GM12872 (cell line): ENCODE measurements around the gene ESRRA.

ENCODE experiments used
- TF ChIP-seq, protein P1 (sequence below): IDR thresholded peaks from 3 replicates; pipeline ENCODE4 v1.5.1; 2011; ENCODE audit warnings: low read depth, mild to moderate bottlenecking, low read length, moderate library complexity; ENCODE audit not compliant: insufficient read depth

Gene ESRRA

GRCh38 chr11:64314805-64315561 is 9.7 kb downstream of the ESRRA start:
- TF ChIP-seq, protein P1, sequence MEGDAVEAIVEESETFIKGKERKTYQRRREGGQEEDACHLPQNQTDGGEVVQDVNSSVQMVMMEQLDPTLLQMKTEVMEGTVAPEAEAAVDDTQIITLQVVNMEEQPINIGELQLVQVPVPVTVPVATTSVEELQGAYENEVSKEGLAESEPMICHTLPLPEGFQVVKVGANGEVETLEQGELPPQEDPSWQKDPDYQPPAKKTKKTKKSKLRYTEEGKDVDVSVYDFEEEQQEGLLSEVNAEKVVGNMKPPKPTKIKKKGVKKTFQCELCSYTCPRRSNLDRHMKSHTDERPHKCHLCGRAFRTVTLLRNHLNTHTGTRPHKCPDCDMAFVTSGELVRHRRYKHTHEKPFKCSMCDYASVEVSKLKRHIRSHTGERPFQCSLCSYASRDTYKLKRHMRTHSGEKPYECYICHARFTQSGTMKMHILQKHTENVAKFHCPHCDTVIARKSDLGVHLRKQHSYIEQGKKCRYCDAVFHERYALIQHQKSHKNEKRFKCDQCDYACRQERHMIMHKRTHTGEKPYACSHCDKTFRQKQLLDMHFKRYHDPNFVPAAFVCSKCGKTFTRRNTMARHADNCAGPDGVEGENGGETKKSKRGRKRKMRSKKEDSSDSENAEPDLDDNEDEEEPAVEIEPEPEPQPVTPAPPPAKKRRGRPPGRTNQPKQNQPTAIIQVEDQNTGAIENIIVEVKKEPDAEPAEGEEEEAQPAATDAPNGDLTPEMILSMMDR = no peak

DNA sequence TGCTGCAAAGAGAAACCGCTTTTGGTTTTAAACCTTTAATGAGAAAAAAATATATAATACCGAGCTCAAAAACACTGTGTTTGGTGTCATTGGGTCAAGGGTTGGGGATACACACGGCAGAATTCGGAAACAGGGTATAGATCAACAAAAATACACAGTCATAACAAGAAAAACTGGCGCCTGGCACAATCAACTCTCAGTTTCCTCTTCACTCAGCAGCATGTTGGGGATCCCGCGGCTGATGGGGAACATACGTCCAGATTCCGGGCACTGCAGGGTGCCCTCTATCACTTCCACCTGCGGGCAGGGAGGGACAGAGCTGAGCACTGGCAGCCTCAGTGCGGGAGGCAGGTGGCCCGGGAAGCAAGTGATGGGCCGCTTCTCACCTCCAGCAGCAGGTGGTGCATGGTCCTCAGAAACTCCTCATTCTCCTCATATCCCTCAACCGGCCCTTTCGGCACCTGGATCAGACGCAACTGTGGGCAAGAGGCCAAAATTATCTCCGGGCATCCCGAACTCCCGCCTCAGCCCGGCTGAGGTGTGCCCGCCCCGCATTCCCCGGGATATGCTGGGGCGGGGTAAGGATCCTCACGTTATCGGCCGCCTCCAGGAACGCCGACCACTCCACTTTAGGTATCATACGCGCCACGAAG is 11.5 kb downstream of the ESRRA start:
- TF ChIP-seq, protein P1 = peak; percentile 35

DNA sequence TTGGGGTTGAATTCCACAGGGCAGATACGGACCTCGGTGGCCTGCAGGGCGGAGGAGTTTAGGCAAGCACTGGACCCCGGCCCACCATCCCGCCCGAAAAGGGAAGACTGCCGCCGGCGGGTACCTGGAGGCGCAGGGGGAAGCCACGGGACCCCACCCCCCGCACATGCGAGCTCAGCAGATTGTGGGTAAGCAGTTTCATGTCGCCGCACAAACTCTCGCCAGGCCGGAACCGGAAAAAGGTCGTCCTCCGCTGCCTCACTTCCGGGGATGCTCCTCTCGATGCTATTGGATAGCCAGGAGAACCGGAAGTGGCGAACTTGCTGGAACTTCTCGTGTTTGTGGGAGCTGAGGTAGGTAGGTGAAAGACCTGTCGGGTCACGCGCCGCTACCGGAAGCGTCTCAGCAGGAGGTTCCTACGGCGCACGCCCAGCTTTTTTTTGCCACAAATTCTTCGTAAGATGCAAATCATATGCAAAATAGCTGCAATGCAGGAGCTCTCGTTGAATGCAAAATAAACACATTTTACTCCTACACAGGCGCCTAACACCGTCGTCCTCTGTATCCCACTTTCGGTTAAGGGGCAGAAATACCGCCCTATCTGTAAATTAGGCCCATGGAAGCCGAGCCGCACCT is 12.1 kb downstream of the ESRRA start, which contains the start of gene TRMT112:
TSS of gene TRMT112 (minus strand) at position 235 of the 636 bp plus-strand sequence. CDS start at position 202, 33 bp downstream.
- TF ChIP-seq, protein P1 = no peak

- TF ChIP-seq, protein P1 = peak; percentile 47
Observed at GRCh38 chr11:64317961-64318765, 12.8 kb downstream of the ESRRA start, which contains the start of gene PRDX5. PRDX5 (plus strand) TSS chr11:64318121; CDS start chr11:64318216, 95 bp downstream.

GRCh38 chr11:64318766-64319761 is 13.7 kb downstream of the ESRRA start:
- TF ChIP-seq, protein P1 = no peak

- TF ChIP-seq, protein P1 = no peak
Observed at GRCh38 chr11:64320556-64320955, 15.2 kb downstream of the ESRRA start.
